Activated gamma-delta T cell (primary cell): Measurements from ENCODE around the gene PRKCA.
"Not testable (repeated sequence)": the region's sequence is repeated elsewhere in the genome, so short reads cannot be mapped to it uniquely, and the experiment has no call there.

ENCODE experiments used
- DNase-seq: peaks from one replicate; lab custom pipeline; 2025; lab: John Stamatoyannopoulos, UW

The PRKCA gene

GRCh38 chr17:66682283-66682682, 379.9 kb downstream of the PRKCA start:
- DNase-seq, result no peak

- DNase-seq, result no peak
These were observed 381.8 kb downstream of the PRKCA start for GRCh38 chr17:66684261-66684660.

GRCh38 chr17:66684731-66685130, 382.3 kb downstream of the PRKCA start:
- DNase-seq, result no peak

GRCh38 chr17:66686601-66687000, 384.2 kb downstream of the PRKCA start:
- DNase-seq, result no peak

- no peak for DNase-seq
These were observed 385.3 kb downstream of the PRKCA start for GRCh38 chr17:66687570-66688284.

- no peak for DNase-seq
These were observed 386.8 kb downstream of the PRKCA start for GRCh38 chr17:66689221-66689620.

GRCh38 chr17:66690166-66690565, 387.8 kb downstream of the PRKCA start:
- no peak for DNase-seq

GRCh38 chr17:66691644-66692420, 389.4 kb downstream of the PRKCA start:
- no peak for DNase-seq

- no peak for DNase-seq
These were observed 389.9 kb downstream of the PRKCA start for GRCh38 chr17:66692421-66692690.

GRCh38 chr17:66695098-66695497, 392.7 kb downstream of the PRKCA start:
- no peak for DNase-seq

- no peak for DNase-seq
These were observed 395.9 kb downstream of the PRKCA start for GRCh38 chr17:66698270-66698669.

- no peak for DNase-seq
These were observed 399.0 kb downstream of the PRKCA start for GRCh38 chr17:66701462-66701861.

GRCh38 chr17:66702106-66702936, 399.9 kb downstream of the PRKCA start:
- DNase-seq, result no peak

GRCh38 chr17:66704858-66705520, 402.6 kb downstream of the PRKCA start:
- DNase-seq, result no peak

- no peak for DNase-seq
These were observed 404.5 kb downstream of the PRKCA start for GRCh38 chr17:66706851-66707450.

- no peak for DNase-seq
These were observed 409.0 kb downstream of the PRKCA start for GRCh38 chr17:66711401-66711800.

- no peak for DNase-seq
These were observed 409.5 kb downstream of the PRKCA start for GRCh38 chr17:66711881-66712321.

- no peak for DNase-seq
These were observed 410.0 kb downstream of the PRKCA start for GRCh38 chr17:66712453-66712852.

GRCh38 chr17:66713021-66713532, 410.7 kb downstream of the PRKCA start:
- not testable (repeated sequence) for DNase-seq

- DNase-seq, result no peak
These were observed 411.2 kb downstream of the PRKCA start for GRCh38 chr17:66713533-66714042.
